ENCODE data around the gene ACACA. TPM values are rescaled to one million over a fixed set of nuclear protein-coding genes. Genes with fewer than 3 reads are reported as not detected.
"Not testable (repeated sequence)": the region's sequence is repeated elsewhere in the genome, so short reads cannot be mapped to it uniquely, and the experiment has no call there.

ACACA gene
- total RNA-seq, 2 experiments from 2014 or later, result 45.1 to 45.9 TPM

- ATAC-seq (ENCODE audit: low read depth), result no peak
- Mint-ChIP-seq H3K4me3 (peak overlapping the region; percentile 96), H3K9me3 (no peaks in the 10 kb centered on the region), H3K27me3 (no peaks in the 10 kb centered on the region), H3K4me1 (peaks cover 24% of the 10 kb centered on the region), H3K36me3 (no peaks in the 10 kb centered on the region), H3K27ac (peak overlapping the region; percentile 86)
- no peak for DNase-seq
- POLR2A ChIA-PET, result interaction anchor here (0.6 to 2.2 kb wide), 10 partner anchors 9 to 832 kb away, joined by 3 to 12 read pairs (median 4); partner anchors contain the start of genes ACACA, DUSP14 and TADA2A
These were observed 48.4 kb downstream of the ACACA start for GRCh38 chr17:37358098-37358829.

GRCh38 chr17:37356796-37357569, 49.7 kb downstream of the ACACA start:
- H3K36me3 Mint-ChIP-seq; POLR2A ChIA-PET; H3K27me3 Mint-ChIP-seq; DNase-seq; H3K9me3 Mint-ChIP-seq; H3K27ac Mint-ChIP-seq; ATAC-seq (ENCODE audit: low read depth): not testable (repeated sequence)
- peak overlapping the region; percentile 96 for H3K4me3 Mint-ChIP-seq
- peaks cover 25% of the 10 kb centered on the region for H3K4me1 Mint-ChIP-seq

GRCh38 chr17:37346863-37347402, 59.7 kb downstream of the ACACA start:
- H3K27me3 Mint-ChIP-seq; DNase-seq; H3K9me3 Mint-ChIP-seq; H3K4me1 Mint-ChIP-seq; H3K27ac Mint-ChIP-seq; POLR2A ChIA-PET; ATAC-seq (ENCODE audit: low read depth); H3K4me3 Mint-ChIP-seq: not testable (repeated sequence)
- peaks cover 17% of the 10 kb centered on the region for H3K36me3 Mint-ChIP-seq

GRCh38 chr17:37344519-37344918, 62.1 kb downstream of the ACACA start:
- Mint-ChIP-seq H3K9me3 (peaks cover 2% of the 10 kb centered on the region), H3K27me3 (no peaks in the 10 kb centered on the region), H3K4me1 (peaks cover 4% of the 10 kb centered on the region), H3K36me3 (peaks cover 19% of the 10 kb centered on the region), H3K27ac (no peak overlapping the region), H3K4me3 (no peak overlapping the region)
- POLR2A ChIA-PET, result no interaction called here
- DNase-seq (no peak), ATAC-seq (ENCODE audit: low read depth) (no peak)

- Mint-ChIP-seq H3K27ac (no peak overlapping the region), H3K9me3 (peaks cover 2% of the 10 kb centered on the region), H3K4me3 (no peak overlapping the region), H3K4me1 (peaks cover 4% of the 10 kb centered on the region), H3K36me3 (peaks cover 25% of the 10 kb centered on the region), H3K27me3 (no peaks in the 10 kb centered on the region)
- POLR2A ChIA-PET, result interaction anchor here (0.6 kb wide), 1 partner anchor 11 kb away, joined by 4 read pairs; no protein-coding TSS in a partner anchor
- ATAC-seq (ENCODE audit: low read depth) (no peak), DNase-seq (no peak)
These were observed 64.0 kb downstream of the ACACA start for GRCh38 chr17:37342589-37342988.

- Mint-ChIP-seq H3K36me3 (peaks cover 17% of the 10 kb centered on the region), H3K27me3 (no peaks in the 10 kb centered on the region), H3K4me1 (peaks cover 4% of the 10 kb centered on the region), H3K27ac (no peak overlapping the region), H3K9me3 (no peaks in the 10 kb centered on the region), H3K4me3 (no peak overlapping the region)
- POLR2A ChIA-PET, result no interaction called here
- ATAC-seq (ENCODE audit: low read depth) (no peak), DNase-seq (no peak)
These were observed 65.8 kb downstream of the ACACA start for GRCh38 chr17:37340804-37341203.

- POLR2A ChIA-PET, result no interaction called here
- Mint-ChIP-seq H3K9me3 (no peaks in the 10 kb centered on the region), H3K4me1 (peaks cover 5% of the 10 kb centered on the region), H3K4me3 (no peak overlapping the region), H3K36me3 (peaks cover 14% of the 10 kb centered on the region), H3K27me3 (no peaks in the 10 kb centered on the region), H3K27ac (peak overlapping the region; percentile 11)
- DNase-seq (no peak), ATAC-seq (ENCODE audit: low read depth) (no peak)
These were observed 67.3 kb downstream of the ACACA start for GRCh38 chr17:37339321-37339720.

- POLR2A ChIA-PET, result no interaction called here
- H3K27ac Mint-ChIP-seq, result no peak overlapping the region
- DNase-seq (no peak), ATAC-seq (ENCODE audit: low read depth) (no peak)
- H3K27me3 Mint-ChIP-seq, result no peaks in the 10 kb centered on the region
- H3K36me3 Mint-ChIP-seq, result peaks cover 14% of the 10 kb centered on the region
- no peaks in the 10 kb centered on the region for H3K9me3 Mint-ChIP-seq
- H3K4me3 Mint-ChIP-seq, result no peak overlapping the region
- peaks cover 5% of the 10 kb centered on the region for H3K4me1 Mint-ChIP-seq
These were observed 67.8 kb downstream of the ACACA start for GRCh38 chr17:37338847-37339246.

GRCh38 chr17:37327341-37328090, 79.1 kb downstream of the ACACA start:
- Mint-ChIP-seq H3K36me3 (peaks cover 17% of the 10 kb centered on the region), H3K27ac (no peak overlapping the region), H3K9me3 (no peaks in the 10 kb centered on the region), H3K4me3 (no peak overlapping the region), H3K4me1 (no peaks in the 10 kb centered on the region), H3K27me3 (no peaks in the 10 kb centered on the region)
- no peak for DNase-seq
- no peak for ATAC-seq (ENCODE audit: low read depth)
- POLR2A ChIA-PET, result no interaction called here

GRCh38 chr17:37322826-37323561, 83.6 kb downstream of the ACACA start:
- POLR2A ChIA-PET, result no interaction called here
- DNase-seq (no peak), ATAC-seq (ENCODE audit: low read depth) (no peak)
- H3K4me1 Mint-ChIP-seq, result peaks cover 1% of the 10 kb centered on the region
- H3K27ac Mint-ChIP-seq, result no peak overlapping the region
- H3K27me3 Mint-ChIP-seq, result no peaks in the 10 kb centered on the region
- H3K9me3 Mint-ChIP-seq, result no peaks in the 10 kb centered on the region
- H3K36me3 Mint-ChIP-seq, result peaks cover 10% of the 10 kb centered on the region
- H3K4me3 Mint-ChIP-seq, result no peak overlapping the region

- H3K27me3 Mint-ChIP-seq, result no peaks in the 10 kb centered on the region
- H3K27ac Mint-ChIP-seq, result peak overlapping the region; percentile 62
- H3K9me3 Mint-ChIP-seq, result no peaks in the 10 kb centered on the region
- peaks cover 4% of the 10 kb centered on the region for H3K4me1 Mint-ChIP-seq
- H3K4me3 Mint-ChIP-seq, result no peak overlapping the region
- ATAC-seq (ENCODE audit: low read depth) (no peak), DNase-seq (no peak)
- peaks cover 15% of the 10 kb centered on the region for H3K36me3 Mint-ChIP-seq
- POLR2A ChIA-PET, result no interaction called here
These were observed 84.5 kb downstream of the ACACA start for GRCh38 chr17:37322106-37322505.

- POLR2A ChIA-PET, result no interaction called here
- Mint-ChIP-seq H3K4me1 (peaks cover 4% of the 10 kb centered on the region), H3K4me3 (no peak overlapping the region), H3K36me3 (peaks cover 19% of the 10 kb centered on the region), H3K27me3 (no peaks in the 10 kb centered on the region), H3K9me3 (no peaks in the 10 kb centered on the region), H3K27ac (no peak overlapping the region)
- no peak for DNase-seq
- ATAC-seq (ENCODE audit: low read depth), result no peak
These were observed 87.6 kb downstream of the ACACA start for GRCh38 chr17:37318931-37319594.
